Ovary (tissue), 3 donors: ENCODE data around the gene NAPB.

Experiments used
- EP300 ChIP-seq: sonication (generic); formaldehyde crosslinking; IDR thresholded peaks from one replicate; pipeline ENCODE4 v1.6.1; 2017; ENCODE audit warnings: antibody characterized with exemption
- POLR2A ChIP-seq: fragments of 450-650 bp; IDR thresholded peaks from one replicate; pipeline ENCODE4 v1.6.1; 2017; ENCODE audit warnings: antibody characterized with exemption, mild to moderate bottlenecking, moderate library complexity
- TF ChIP-seq, protein P1 (sequence below), 3 donors: fragments of 450-650 bp in 2 of 3; fragments of 200-600 bp in 1 of 3; IDR thresholded peaks; one replicate each; pipeline versions ENCODE4 v1.5.1 to v1.8.0; 2016 to 2022; ENCODE audit warnings: antibody characterized with exemption in 3 of 3, mild to moderate bottlenecking in 1 of 3
- donor health status: DM: no; HTN: no; CAD: no.

DNA sequence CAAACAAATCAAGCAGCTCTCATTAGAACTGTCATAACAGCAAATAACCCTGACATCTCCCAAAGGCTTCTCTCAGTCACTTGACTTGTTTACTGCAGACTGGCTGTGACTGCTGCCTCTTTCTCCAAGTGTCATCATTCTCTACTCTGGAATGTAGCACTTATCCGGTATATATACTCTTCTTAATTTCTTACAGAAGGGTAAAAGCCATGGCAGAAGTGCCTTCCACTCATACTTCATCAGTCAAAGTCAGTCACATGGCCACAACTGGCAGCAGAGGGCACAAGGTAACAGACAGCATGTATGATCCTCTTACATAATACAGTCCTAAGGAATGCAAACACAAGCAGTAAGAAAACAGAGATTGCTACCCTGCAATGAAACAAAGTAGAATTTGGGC is 9.3 kb downstream of the NAPB start:
- TF ChIP-seq EP300 (no peak), POLR2A (no peak)
- TF ChIP-seq, protein P1, sequence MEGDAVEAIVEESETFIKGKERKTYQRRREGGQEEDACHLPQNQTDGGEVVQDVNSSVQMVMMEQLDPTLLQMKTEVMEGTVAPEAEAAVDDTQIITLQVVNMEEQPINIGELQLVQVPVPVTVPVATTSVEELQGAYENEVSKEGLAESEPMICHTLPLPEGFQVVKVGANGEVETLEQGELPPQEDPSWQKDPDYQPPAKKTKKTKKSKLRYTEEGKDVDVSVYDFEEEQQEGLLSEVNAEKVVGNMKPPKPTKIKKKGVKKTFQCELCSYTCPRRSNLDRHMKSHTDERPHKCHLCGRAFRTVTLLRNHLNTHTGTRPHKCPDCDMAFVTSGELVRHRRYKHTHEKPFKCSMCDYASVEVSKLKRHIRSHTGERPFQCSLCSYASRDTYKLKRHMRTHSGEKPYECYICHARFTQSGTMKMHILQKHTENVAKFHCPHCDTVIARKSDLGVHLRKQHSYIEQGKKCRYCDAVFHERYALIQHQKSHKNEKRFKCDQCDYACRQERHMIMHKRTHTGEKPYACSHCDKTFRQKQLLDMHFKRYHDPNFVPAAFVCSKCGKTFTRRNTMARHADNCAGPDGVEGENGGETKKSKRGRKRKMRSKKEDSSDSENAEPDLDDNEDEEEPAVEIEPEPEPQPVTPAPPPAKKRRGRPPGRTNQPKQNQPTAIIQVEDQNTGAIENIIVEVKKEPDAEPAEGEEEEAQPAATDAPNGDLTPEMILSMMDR (IDR thresholded peaks at IDR 0.05), result no peak
